Coronary artery (tissue), 2 donors: Measurements from ENCODE around the gene PDCD7.

Experiments
- DNase-seq: peaks from one replicate; pipeline ENCODE4 v3.0.0-alpha.2; 2017; ENCODE audit warnings: low spot score
- H3K27ac ChIP-seq, 2 donors: fragments of 200-600 bp; sonication (generic); one replicate each; pipeline ENCODE4 v1.5.1; 2016 to 2019
- H3K4me3 ChIP-seq: fragments of 200-600 bp; sonication (generic); 2 replicates; pipeline ENCODE4 v1.5.1; 2016; ENCODE audit warnings: mild to moderate bottlenecking, moderate library complexity
- CTCF ChIP-seq: fragments of 200-600 bp; sonication (generic); IDR thresholded peaks from one replicate; pipeline ENCODE4 v1.5.1; 2019; ENCODE audit warnings: antibody characterized with exemption

Gene PDCD7

GRCh38 chr15:65115542-65115941 lies 18.1 kb downstream of the PDCD7 start:
- TF ChIP-seq CTCF, result no peak
- no peak overlapping the region for H3K27ac ChIP-seq
- DNase-seq, result no peak
- no peak overlapping the region for H3K4me3 ChIP-seq

GRCh38 chr15:65115086-65115485 lies 18.5 kb downstream of the PDCD7 start, which contains the start of gene UBAP1L:
Gene UBAP1L, minus strand, starts transcription at chr15:65115200. Its CDS starts 8,985 bp downstream, at chr15:65106215.
- DNase-seq, result no peak
- no peak for TF ChIP-seq CTCF
- no peak within 1 kb of the TSS for H3K27ac ChIP-seq
- no peak within 1 kb of the TSS for H3K4me3 ChIP-seq

- Histone ChIP-seq H3K4me3 (no peak overlapping the region), H3K27ac (peak overlapping the region in 1 of 2 donors; percentile 35)
- no peak for TF ChIP-seq CTCF
- no peak for DNase-seq
Observed at GRCh38 chr15:65110676-65111292, 22.8 kb downstream of the PDCD7 start.

- H3K27ac ChIP-seq, result no peak overlapping the region
- no peak overlapping the region for H3K4me3 ChIP-seq
- no peak for DNase-seq
- no peak for TF ChIP-seq CTCF
Observed at GRCh38 chr15:65106011-65106590, 27.5 kb downstream of the PDCD7 start.

GRCh38 chr15:65105038-65105437 lies 28.6 kb downstream of the PDCD7 start:
- no peak for TF ChIP-seq CTCF
- no peak overlapping the region for H3K27ac ChIP-seq
- DNase-seq, result no peak
- H3K4me3 ChIP-seq, result no peak overlapping the region

- no peak overlapping the region for H3K4me3 ChIP-seq
- H3K27ac ChIP-seq, result no peak overlapping the region
- no peak for DNase-seq
- no peak for TF ChIP-seq CTCF
Observed at GRCh38 chr15:65102912-65103311, 30.7 kb downstream of the PDCD7 start.
